ENCODE results near the gene RAET1E. TPM values are rescaled to one million over a fixed set of nuclear protein-coding genes. Genes with fewer than 3 reads are reported as not detected.

RAET1E gene
- total RNA-seq, 1 experiment from 2014 or later: not detected

- CTCF ChIA-PET: no interaction called here
- Mint-ChIP-seq H3K27me3 (ENCODE audit: unreplicated experiment) (peaks cover 39% of the 10 kb centered on the region), H3K4me1 (ENCODE audit: low read depth, unreplicated experiment) (peaks cover 3% of the 10 kb centered on the region), H3K27ac (ENCODE audit: unreplicated experiment) (no peak overlapping the region), H3K9me3 (ENCODE audit: low read depth, unreplicated experiment) (no peaks in the 10 kb centered on the region), H3K36me3 (ENCODE audit: insufficient read depth, unreplicated experiment) (peaks cover 8% of the 10 kb centered on the region), H3K4me3 (ENCODE audit: low read depth, unreplicated experiment) (no peak overlapping the region)
- no TSS peak for BruUV-seq (replicated peaks)
- TF ChIP-seq CTCF (IDR thresholded peaks at IDR 0.05; ENCODE audit: unreplicated experiment): no peak
- no peak for DNase-seq
- intact Hi-C loops (cut with micrococcal nuclease; ENCODE audit: unreplicated experiment): no loop called here
Observed at GRCh38 chr6:149918151-149918905, 20.4 kb upstream of the RAET1E start.

GRCh38 chr6:149917679-149918078 lies 19.8 kb upstream of the RAET1E start:
- no TSS peak for BruUV-seq (replicated peaks)
- no peak for DNase-seq
- Mint-ChIP-seq H3K9me3 (ENCODE audit: low read depth, unreplicated experiment) (no peaks in the 10 kb centered on the region), H3K4me3 (ENCODE audit: low read depth, unreplicated experiment) (no peak overlapping the region), H3K27ac (ENCODE audit: unreplicated experiment) (no peak overlapping the region), H3K36me3 (ENCODE audit: insufficient read depth, unreplicated experiment) (peaks cover 2% of the 10 kb centered on the region), H3K4me1 (ENCODE audit: low read depth, unreplicated experiment) (no peaks in the 10 kb centered on the region), H3K27me3 (ENCODE audit: unreplicated experiment) (peaks cover 46% of the 10 kb centered on the region)
- no peak for TF ChIP-seq CTCF (IDR thresholded peaks at IDR 0.05; ENCODE audit: unreplicated experiment)
- intact Hi-C loops (cut with micrococcal nuclease; ENCODE audit: unreplicated experiment): no loop called here
- CTCF ChIA-PET: no interaction called here

- Mint-ChIP-seq H3K4me3 (ENCODE audit: low read depth, unreplicated experiment) (no peak overlapping the region), H3K9me3 (ENCODE audit: low read depth, unreplicated experiment) (no peaks in the 10 kb centered on the region), H3K27me3 (ENCODE audit: unreplicated experiment) (peaks cover 48% of the 10 kb centered on the region), H3K4me1 (ENCODE audit: low read depth, unreplicated experiment) (no peaks in the 10 kb centered on the region), H3K27ac (ENCODE audit: unreplicated experiment) (no peak overlapping the region), H3K36me3 (ENCODE audit: insufficient read depth, unreplicated experiment) (no peaks in the 10 kb centered on the region)
- no TSS peak for BruUV-seq (replicated peaks)
- intact Hi-C loops (cut with micrococcal nuclease; ENCODE audit: unreplicated experiment): no loop called here
- CTCF ChIA-PET: no interaction called here
- DNase-seq: no peak
- TF ChIP-seq CTCF (IDR thresholded peaks at IDR 0.05; ENCODE audit: unreplicated experiment): no peak
Observed at GRCh38 chr6:149915970-149916865, 18.3 kb upstream of the RAET1E start.

GRCh38 chr6:149913540-149914240 lies 15.8 kb upstream of the RAET1E start:
- H3K36me3 Mint-ChIP-seq (ENCODE audit: insufficient read depth, unreplicated experiment): no peaks in the 10 kb centered on the region
- H3K9me3 Mint-ChIP-seq (ENCODE audit: low read depth, unreplicated experiment): no peaks in the 10 kb centered on the region
- DNase-seq: no peak
- no peak for TF ChIP-seq CTCF (IDR thresholded peaks at IDR 0.05; ENCODE audit: unreplicated experiment)
- H3K4me1 Mint-ChIP-seq (ENCODE audit: low read depth, unreplicated experiment): no peaks in the 10 kb centered on the region
- intact Hi-C loops (cut with micrococcal nuclease; ENCODE audit: unreplicated experiment): no loop called here
- no peak overlapping the region for H3K27ac Mint-ChIP-seq (ENCODE audit: unreplicated experiment)
- no peak overlapping the region for H3K4me3 Mint-ChIP-seq (ENCODE audit: low read depth, unreplicated experiment)
- H3K27me3 Mint-ChIP-seq (ENCODE audit: unreplicated experiment): peaks cover 35% of the 10 kb centered on the region
- CTCF ChIA-PET: no interaction called here
- BruUV-seq (replicated peaks): no TSS peak

All from Calu3 (cell line).